GM18951 (cell line): ENCODE results near the gene POU2F2.

Experiments
- POLR2A ChIP-seq: IDR thresholded peaks from 4 replicates; pipeline ENCODE4 v1.6.1; 2011; ENCODE audit warnings: mild to moderate bottlenecking; ENCODE audit not compliant: insufficient read length, insufficient read depth; ENCODE audit errors: extremely low read depth
- in situ Hi-C: fragments of 300-500 bp; cut with MboI; formaldehyde crosslinking; loops from one replicate; pipeline ENCODE4 v1.12.0; 2022; ENCODE audit warnings: low sequenced_read_pairs, mixed read lengths, inconsistent platforms; ENCODE audit not compliant: unreplicated experiment

POU2F2 gene

DNA sequence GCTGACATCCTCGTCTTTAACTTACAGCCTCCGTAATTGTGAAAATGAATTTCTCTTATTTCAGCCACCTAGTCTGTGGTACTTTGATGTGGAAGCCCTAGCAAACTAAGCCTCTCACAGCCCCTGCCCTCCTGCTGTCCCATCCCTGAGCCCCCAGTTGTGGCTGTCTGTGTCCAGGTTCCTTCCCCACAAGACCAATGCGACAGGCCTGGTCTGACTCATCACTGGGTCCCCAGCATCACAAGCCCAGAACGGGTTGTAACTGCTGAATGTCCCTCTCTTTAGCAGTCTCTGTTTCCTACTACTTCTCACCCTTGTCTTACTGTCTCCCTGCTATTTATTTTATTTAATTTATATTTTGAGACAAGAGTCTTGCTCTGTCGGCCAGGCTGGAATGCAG, 5.7 kb downstream of the POU2F2 start:
- no peak for TF ChIP-seq POLR2A
- in situ Hi-C loops: no loop called here

DNA sequence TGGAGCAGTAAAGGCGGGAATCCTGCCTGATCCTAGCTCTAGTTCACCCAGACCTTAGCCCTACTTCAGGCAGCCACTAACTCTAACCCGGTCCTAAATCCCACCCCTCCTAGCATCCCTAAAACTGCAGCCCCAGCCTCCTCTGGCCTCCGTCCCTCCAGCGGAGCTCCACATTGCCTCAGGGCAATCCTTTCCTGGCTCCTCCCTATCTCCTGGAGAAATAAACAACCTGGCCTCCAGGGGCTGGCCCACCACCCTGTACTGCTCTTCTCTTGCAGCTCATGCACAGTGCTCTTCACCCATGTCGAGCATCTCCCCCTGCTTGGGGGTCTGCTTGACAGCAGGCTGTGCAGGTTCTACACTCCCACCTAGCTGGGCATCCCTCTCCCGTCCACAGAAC, 6.7 kb downstream of the POU2F2 start:
- in situ Hi-C loops: no loop called here
- TF ChIP-seq POLR2A: no peak

DNA sequence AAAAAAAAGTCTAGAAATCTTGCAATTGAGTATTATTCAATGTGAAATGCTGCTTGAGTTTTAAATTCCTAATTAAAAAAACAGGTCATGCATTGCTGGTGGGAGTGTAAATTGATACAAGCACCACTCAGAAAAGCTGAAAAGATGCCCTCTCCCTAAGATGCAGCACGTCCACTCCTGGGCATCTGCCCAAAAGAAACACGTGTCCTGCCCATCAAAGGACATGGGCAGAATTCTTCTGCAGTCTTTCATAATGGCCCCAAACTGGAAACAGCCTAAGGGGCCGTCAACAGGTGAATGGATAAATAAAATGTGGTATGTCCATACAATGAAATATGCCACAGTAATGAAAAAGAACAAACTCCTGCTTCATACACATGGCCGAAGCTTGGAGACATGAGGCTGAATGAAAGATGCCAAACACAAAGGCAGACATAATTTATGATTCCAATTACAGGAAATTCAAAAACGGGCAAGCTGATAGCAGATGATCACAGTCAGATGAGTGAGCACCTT, 7.8 kb downstream of the POU2F2 start:
- no peak for TF ChIP-seq POLR2A
- in situ Hi-C loops: loop anchor here (25.0 kb wide), 1 partner anchor 163 kb away; no protein-coding TSS in a partner anchor

DNA sequence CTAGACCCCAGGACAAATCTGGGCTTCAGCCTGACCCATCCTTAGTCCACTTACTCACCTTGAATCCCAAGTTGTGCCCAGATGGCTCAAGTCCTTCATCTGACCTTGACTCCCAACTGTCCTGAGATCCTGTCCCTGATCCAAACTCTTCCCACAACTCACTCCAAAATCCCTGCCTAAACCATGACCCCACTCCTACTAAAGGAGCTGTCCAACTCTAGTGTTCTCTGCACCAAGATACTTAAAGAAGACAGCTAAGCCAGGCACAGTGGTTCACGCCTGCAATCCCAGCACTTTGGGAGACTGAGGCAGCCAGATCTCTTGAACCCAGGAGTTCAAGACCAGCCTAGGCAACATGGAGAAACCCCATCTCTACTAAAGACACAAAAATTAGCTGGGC, 8.5 kb downstream of the POU2F2 start:
- TF ChIP-seq POLR2A: no peak
- in situ Hi-C loops: loop anchor here (25.0 kb wide), 1 partner anchor 164 kb away; no protein-coding TSS in a partner anchor

DNA sequence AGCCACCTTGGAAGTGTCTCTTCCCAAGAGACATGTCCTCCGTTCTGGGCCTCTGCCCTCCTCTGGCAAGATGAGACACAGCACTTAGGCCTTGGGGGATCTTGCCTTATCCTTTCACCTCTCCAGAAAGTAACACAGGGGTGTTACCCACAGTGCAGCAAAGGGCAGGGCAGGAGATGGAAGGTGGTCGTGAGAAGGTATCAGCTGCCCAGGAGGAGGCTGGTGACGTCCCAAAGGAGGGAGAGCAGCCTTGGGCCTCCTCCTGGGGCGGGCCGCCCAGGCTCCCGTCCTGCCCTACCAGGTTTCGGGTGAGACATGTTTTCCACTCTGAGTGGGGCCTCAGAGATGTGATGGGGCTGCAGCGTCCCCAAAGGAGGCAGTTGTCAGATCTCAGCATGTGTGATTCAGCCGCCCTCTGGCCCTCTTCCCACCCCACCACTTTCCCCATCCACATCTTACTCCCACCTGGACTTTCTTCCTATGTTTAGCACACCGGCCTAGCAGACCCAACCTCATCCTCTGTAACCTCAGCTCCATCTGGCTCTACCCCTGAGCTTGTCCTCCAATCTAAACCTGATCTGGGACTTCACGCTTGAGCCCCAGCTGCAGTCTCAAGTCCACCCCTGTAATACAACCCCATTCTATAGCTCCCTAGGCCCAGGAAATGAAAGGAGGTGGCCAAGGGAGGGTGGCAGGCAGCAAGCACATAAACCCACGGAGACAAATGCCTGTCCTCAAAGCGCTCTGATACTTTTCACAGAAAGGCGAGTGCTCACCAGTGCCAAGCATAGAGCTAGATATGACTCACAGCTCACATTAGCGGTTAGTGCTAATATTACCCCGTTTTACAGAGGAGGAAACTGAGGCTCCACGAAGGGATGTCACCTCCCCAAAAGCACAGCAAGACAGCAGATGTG, 9.3 kb downstream of the POU2F2 start:
- in situ Hi-C loops: loop anchor here (25.0 kb wide), 1 partner anchor 164 kb away; no protein-coding TSS in a partner anchor
- TF ChIP-seq POLR2A: peak; percentile 49

DNA sequence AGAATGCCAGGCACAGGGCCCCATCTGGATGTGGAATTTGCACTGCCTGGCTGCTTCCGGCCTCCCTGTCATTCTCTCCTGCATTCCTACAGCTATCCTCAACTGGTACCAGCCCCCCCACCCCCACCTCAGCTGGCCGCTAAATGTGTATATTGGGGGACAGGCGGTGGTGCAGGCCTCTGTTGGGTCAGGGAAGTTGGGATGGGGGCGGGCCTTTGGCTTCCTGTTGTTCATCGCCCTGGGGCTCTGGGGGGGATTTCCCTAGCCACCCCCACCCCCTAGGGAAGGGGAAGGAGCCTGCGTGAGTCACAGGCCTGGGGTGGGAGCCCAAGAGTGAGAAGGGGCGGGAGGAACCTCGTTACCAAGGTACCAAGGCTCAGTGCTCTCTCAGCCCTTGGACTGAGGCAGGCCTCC, 10.6 kb downstream of the POU2F2 start:
- in situ Hi-C loops: loop anchor here (25.0 kb wide), 1 partner anchor 166 kb away; no protein-coding TSS in a partner anchor
- no peak for TF ChIP-seq POLR2A

DNA sequence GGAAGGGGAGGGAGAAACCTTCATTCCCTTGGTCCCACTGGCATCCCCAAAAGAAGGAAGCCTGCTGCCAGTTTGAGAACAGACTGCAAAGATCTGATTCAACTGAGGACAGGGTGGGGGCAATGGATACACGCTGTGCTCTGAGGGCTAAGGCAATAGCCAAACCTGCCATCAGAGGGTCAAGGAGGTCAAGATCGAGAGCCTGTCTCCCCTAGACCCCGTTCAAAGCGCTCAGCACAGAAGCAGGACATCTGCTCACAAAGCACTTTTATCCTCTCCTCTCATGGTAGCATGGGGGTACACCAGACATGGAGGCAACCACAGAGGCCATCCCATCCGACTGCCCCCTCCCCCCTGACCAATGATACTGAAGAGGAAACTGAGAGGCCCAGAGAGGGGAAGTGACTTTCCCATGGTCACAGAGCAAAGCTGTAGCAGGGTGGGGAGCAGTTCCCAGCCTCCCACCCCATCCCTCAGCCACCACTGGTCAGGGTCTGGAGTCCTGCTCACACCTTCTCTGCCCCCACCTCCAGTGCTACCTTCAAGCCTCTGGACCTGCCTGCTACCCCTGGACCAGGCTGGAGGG, 11.1 kb downstream of the POU2F2 start:
- no peak for TF ChIP-seq POLR2A
- in situ Hi-C loops: loop anchor here (25.0 kb wide), 1 partner anchor 166 kb away; no protein-coding TSS in a partner anchor

GRCh38 chr19:42120276-42120980, 11.8 kb downstream of the POU2F2 start:
- in situ Hi-C loops: loop anchor here (25.0 kb wide), 1 partner anchor 167 kb away; no protein-coding TSS in a partner anchor

GRCh38 chr19:42117076-42117475, 15.2 kb downstream of the POU2F2 start:
- in situ Hi-C loops: loop anchor here (25.0 kb wide), 1 partner anchor 170 kb away; no protein-coding TSS in a partner anchor
- no peak for TF ChIP-seq POLR2A

More at GRCh38 chr19:42120276-42120980, 11.8 kb downstream of the POU2F2 start:
- TF ChIP-seq POLR2A: no peak

DNA sequence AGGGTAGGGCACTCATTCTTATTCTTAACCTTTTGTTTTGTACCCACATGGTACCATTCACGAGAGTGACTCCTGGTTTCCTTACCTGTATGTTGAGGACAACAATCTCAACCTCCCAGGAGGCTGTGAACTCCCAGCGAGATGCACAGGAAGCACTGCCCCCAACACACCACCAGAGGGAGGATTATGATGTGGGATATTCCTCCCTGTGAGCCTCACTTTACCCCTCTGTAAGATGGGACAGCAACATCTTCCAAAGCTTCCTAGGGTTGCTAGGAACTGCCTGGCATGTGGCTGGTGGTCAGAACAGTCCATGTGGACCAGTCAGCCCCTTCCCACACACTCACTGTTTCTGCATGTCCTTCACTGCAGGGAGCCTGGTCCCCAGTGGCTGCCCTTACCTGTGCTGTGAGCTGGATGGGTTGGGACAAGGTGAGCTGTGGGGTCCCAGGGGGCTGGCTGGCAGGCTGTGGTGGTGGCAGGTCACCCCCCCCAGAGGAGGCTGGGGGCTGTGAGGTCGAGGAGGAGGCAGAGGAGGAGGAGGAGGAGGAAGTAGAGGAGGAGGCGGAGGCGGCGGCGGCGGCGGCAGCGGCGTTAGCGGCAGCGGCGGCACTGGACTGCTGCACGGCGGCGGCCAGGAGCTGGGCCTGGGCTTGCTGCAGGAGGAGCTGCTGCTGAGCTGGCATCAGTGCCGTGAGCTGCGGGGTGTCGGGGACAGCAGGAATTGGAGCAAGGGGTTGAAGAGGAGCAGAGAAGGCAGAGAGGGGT, 15.8 kb downstream of the POU2F2 start:
- in situ Hi-C loops: loop anchor here (25.0 kb wide), 1 partner anchor 171 kb away; no protein-coding TSS in a partner anchor
- no peak for TF ChIP-seq POLR2A

- in situ Hi-C loops: loop anchor here (25.0 kb wide), 1 partner anchor 172 kb away; no protein-coding TSS in a partner anchor
Measured at GRCh38 chr19:42115705-42116104, 16.5 kb downstream of the POU2F2 start.

DNA sequence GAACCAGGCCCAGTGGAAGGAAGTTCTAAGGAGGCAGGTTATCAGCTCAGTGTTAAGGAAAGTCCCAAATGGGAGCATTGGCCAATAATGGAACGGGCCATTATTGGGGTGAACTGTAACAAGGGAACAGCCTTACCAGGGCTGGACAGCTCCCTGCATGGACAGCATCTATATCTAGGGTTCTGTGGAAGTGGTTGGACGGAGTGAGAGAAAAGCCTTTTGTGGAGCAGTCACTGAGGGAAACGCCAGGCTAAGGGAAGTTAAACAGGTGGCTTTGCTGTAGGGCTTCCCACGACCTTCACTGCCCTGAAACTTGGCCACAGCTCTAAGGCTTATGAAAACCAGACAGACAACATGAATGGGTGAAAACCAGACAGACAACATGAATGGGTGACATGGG, 17.0 kb downstream of the POU2F2 start:
- in situ Hi-C loops: loop anchor here (25.0 kb wide), 1 partner anchor 172 kb away; no protein-coding TSS in a partner anchor
- no peak for TF ChIP-seq POLR2A

More at GRCh38 chr19:42115705-42116104, 16.5 kb downstream of the POU2F2 start:
- TF ChIP-seq POLR2A: no peak
